ENCODE measurements around the gene DTNA.

Gene DTNA

DNA sequence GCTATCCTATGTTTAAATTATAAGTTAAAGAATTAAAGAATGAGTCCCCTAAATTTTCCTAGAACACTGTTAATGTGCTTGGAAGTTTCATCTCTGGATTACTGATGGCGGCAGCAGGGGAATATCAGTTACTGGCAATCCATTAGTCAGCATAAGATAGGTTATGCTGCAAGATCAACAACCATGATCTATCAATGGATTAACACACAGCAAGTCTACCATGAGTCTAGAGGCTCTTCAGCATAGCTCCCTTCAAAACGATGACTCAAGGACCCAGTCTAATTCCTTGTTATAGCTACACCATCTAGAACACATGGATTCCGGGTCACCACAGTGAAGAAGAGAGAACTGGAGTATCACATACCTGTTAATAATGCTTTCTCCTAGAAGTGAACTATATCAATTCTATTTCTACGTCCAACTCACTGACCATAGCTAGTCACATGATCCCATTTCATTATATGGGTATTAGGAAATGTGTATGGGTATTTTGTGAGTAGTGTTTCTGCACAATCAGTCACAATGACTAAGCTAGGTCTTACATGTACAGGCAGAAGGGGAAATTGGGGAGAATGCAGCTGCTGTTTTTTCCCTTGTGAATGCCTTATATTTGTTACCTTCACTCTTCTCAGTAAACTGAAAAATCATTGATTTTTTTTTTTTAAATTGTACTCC is 222.8 kb downstream of the DTNA start:
- CTCF ChIA-PET = interaction anchor here (0.6 kb wide), 1 partner anchor 811 kb away, joined by 3 read pairs; no protein-coding TSS in a partner anchor
- no peak for DNase-seq (ENCODE audit: low spot score)
- no peak overlapping the region for H3K27ac ChIP-seq
- TF ChIP-seq, protein P1, sequence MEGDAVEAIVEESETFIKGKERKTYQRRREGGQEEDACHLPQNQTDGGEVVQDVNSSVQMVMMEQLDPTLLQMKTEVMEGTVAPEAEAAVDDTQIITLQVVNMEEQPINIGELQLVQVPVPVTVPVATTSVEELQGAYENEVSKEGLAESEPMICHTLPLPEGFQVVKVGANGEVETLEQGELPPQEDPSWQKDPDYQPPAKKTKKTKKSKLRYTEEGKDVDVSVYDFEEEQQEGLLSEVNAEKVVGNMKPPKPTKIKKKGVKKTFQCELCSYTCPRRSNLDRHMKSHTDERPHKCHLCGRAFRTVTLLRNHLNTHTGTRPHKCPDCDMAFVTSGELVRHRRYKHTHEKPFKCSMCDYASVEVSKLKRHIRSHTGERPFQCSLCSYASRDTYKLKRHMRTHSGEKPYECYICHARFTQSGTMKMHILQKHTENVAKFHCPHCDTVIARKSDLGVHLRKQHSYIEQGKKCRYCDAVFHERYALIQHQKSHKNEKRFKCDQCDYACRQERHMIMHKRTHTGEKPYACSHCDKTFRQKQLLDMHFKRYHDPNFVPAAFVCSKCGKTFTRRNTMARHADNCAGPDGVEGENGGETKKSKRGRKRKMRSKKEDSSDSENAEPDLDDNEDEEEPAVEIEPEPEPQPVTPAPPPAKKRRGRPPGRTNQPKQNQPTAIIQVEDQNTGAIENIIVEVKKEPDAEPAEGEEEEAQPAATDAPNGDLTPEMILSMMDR (conservative IDR thresholded peaks at IDR 0.05; ENCODE audit: low read depth) = no peak
- POLR2A ChIA-PET (ENCODE audit: low non-redundant PET) = no interaction called here

DNA sequence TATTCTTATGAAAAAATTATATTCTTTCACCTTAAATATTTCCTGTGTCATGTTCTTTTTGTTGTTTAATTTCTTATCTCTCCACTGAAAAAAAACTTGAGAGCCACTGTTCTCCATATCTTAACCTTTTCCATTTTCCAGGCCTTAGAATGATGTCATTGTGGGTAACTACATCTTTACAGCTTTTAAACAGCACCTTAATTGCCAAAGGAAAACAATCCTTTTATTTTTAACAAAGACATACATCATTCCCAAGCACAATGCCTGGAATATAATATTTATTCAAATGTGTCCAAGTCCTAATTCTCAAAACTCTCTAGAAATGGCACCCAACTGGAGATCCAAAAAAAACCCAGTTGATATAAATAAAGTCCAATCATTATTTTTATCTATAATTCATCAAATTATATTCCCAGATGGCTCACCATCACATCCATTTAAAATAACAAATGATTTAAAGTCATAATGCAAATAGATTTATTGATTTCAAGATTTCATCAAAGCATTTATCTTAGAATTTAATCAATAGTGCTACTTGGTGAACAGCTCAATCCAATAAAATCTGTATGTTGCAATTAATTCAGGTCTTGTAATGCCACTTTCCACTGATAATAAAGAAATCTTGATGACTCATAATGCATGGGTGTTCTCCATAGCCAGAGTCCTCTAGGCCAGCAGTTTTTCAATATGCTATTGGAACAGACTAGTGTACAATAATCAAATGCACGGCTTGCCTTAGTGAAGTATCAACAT is 224.0 kb downstream of the DTNA start:
- no peak overlapping the region for H3K27ac ChIP-seq
- POLR2A ChIA-PET (ENCODE audit: low non-redundant PET) = no interaction called here
- DNase-seq (ENCODE audit: low spot score) = peak; percentile 5
- TF ChIP-seq, protein P1 (conservative IDR thresholded peaks at IDR 0.05; ENCODE audit: low read depth) = no peak
- CTCF ChIA-PET = no interaction called here

DNA sequence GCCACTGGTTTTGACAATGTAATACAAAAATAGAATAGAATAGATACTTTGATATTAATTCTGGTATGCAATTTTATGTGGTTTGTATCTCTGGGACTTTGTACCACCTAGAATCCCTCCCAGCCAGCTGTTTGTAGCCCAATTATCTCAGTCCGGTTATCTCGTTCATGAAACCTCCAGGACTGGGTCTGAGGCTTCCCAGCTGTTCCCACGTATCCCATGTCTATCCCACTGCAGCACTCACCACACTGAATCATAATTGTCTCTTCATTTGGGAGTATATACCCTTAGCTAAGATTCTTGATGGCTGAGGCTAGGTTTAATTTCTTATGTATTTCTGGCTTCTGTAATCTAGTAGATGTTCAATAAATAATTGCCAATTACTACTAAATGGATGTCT is 226.7 kb downstream of the DTNA start:
- POLR2A ChIA-PET (ENCODE audit: low non-redundant PET) = no interaction called here
- CTCF ChIA-PET = no interaction called here
- TF ChIP-seq, protein P1 (conservative IDR thresholded peaks at IDR 0.05; ENCODE audit: low read depth) = no peak
- no peak overlapping the region for H3K27ac ChIP-seq
- no peak for DNase-seq (ENCODE audit: low spot score)

DNA sequence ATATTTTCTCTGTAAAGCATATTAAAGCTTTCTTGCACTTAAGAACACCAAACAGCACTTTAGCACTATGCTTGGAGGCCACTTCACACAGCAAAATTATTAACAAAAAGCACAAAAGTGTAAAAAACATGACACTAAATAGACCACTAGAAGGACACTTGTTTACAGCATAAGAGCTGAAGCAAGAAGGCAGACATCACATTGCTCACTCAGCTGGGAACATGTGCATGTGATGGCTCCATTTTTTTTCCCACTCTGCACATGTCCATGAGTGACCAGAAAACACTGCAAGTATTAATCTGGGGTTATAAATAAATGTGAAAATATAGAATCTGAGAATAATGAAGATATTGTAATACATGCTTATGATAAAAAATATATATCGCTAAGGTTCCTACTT is 228.0 kb downstream of the DTNA start:
- ChIA-PET CTCF (no interaction called here), POLR2A (ENCODE audit: low non-redundant PET) (no interaction called here)
- DNase-seq (ENCODE audit: low spot score) = no peak
- TF ChIP-seq, protein P1 (conservative IDR thresholded peaks at IDR 0.05; ENCODE audit: low read depth) = no peak
- no peak overlapping the region for H3K27ac ChIP-seq

Measured in RWPE1 (cell line).